GM12874 (cell line): ENCODE measurements around the gene DES.

ENCODE experiments used
- CTCF ChIP-seq: IDR thresholded peaks from 2 replicates; pipeline ENCODE4 v1.5.1; 2011; ENCODE audit warnings: low read depth, mild to moderate bottlenecking, control low read depth, low read length, moderate library complexity; ENCODE audit not compliant: insufficient read depth

Gene DES

DNA sequence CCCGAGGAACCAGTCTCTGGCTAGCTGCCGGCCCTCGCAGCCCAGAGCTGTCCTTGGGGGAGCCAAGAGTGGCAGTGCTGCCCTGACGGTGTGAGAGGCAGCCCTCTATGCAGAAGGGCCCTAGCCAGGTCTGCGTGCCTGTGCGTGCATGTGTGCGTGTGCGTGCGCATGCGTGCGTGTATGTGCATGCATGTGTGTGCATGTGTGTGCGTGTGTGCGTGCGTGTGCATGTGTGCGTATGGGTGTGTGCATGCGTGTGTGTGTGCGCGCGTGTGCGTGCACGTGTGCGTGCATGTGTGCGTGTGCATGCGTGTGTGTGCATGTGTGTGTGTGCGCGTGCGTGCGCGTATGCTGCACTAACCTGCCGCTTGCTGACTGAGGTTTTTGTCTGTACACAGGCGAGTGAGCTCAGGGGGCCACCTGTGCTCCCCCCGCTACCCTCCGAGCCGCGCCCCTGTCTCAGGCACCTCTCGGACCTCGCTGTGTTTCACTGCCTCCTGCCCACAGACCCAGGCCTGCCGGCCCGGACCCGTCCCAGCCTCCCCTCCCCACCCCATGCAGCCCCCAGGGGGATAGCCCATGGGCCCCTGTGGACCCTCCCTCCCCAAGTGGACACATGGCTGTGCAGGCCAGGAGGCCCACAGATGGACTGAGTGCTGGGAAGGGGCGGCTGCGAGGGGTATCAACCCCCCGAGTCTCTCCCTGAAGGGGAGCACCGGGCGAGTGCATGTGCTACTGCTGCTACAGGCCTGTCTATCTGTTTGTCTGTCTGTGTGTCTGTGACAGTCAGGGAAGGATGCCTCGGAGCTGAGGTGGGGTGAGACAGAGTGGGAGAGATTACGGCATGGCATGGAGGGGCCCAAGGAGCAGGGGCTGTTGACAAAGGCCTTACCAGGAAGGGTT lies 47.7 kb downstream of the DES start:
- no peak for TF ChIP-seq CTCF

DNA sequence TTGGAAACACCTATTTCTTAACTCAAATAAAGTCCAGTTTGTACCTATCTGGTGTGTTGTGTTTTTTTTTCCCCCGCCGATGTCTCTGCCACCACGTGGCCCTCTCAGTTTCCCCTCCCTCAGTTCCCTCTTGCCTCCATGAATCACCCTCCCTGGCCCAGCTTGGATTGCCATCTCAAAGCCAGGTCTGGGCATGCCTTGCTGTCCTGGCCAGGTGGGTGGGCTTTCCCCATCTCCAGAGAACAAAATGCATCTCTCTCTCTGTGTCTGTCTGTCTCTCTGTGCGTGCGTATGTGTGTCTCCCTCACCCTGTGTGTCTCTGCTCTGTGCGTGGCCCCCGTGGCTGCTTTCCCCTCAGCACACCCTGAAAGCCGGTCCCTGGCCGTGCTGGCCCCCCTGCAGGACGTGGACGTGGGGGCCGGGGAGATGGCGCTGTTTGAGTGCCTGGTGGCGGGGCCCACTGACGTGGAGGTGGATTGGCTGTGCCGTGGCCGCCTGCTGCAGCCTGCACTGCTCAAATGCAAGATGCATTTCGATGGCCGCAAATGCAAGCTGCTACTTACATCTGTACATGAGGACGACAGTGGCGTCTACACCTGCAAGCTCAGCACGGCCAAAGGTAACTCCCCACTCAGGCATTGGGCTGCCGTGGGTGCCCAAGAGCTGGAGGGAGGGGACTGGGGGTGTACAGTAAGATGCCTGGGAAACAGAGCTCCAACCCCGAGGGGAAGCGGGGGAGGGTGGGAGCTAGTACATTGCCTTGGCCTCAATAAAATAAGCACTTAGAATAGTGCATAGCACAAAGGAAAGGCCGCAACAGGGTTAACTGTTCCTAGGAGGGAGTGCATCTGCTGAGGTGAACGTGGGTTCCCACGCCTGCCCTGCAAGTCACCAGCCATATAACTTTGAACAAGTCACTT lies 48.9 kb downstream of the DES start:
- TF ChIP-seq CTCF, result no peak

DNA sequence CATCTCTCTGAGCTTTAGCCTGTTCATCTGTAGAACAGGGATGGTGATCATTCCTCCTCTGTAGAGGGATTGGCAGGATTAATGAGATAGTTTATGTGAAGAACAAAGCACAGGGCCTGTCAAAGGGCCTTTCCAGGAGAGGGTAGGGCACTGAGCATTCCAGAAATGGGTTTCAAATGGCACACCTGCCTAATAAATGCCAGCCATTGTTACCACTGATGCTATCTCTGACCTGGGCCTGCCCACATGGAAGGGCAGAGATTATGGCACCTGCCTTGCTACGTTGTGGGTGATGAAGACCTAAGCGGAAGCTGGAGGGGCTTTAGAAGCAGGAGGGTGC lies 49.5 kb downstream of the DES start:
- no peak for TF ChIP-seq CTCF

- no peak for TF ChIP-seq CTCF
Observed at GRCh38 chr2:219468410-219469185, 50.4 kb downstream of the DES start.

DNA sequence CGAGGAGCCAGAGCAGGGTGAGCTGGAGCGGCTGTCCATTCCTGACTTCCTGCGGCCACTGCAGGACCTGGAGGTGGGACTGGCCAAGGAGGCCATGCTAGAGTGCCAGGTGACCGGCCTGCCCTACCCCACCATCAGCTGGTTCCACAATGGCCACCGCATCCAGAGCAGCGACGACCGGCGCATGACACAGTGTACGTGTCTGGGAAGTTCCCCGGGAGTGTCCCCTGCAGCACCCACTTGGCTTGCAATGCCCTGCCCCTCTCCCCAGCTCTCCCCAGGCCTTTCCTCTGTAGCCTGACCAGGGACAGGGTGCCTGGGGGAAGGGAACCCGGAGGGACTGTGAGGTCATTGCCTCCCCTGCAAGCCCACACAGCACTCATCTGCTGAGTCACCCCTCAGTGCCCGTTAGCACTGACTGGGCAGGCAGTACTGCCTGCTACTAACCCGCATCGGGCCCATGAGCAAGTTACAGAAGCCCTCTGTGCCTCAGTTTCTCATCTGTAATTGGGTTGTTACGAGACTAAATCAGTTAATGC lies 51.1 kb downstream of the DES start:
- TF ChIP-seq CTCF, result no peak

DNA sequence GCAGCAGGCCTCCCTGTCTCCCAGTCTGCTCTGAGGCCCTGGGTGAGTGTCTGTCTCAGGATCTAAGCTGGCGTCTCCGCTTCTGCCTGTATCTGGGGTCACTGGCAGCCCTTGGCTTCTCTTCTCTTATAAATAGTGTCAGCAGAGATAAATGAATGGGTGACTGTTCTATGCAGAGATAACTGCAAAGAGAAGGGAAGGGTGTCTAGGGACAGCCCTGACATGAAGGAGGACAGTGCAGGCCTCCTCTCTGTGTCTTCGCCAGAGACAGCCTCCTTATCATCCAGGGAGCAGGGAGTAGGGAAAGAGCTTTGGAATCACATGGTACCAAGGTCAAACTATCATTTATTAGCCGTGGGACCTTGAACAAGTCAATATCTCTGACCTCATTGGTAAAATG lies 52.3 kb downstream of the DES start:
- no peak for TF ChIP-seq CTCF
